Activated CD4-positive, alpha-beta T cell treated with anti-CD3 and anti-CD28 coated beads for 48 hours (primary cell): ENCODE data around the gene PARD3B.

ENCODE experiments used
- DNase-seq: peaks from one replicate; pipeline ENCODE4 v3.0.0-alpha.2; 2020

Gene PARD3B

DNA sequence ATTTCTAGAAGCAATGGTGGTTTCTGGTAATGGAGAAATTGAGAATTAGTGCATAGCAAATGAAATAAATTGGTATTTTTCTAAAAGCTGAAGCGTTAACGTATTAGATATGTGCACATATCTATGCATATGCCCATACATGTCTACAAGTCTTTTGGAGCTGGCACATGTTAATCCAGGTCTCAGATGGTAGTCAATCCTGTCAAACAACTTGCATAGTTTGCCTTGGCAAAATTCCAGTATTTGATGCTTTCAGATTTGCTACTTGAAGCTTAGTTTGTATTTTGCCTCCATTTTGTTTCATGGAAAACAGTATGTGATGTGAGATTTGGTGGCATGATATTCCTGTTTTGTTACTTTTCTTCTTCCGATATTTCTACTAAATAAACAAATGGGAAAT, 304.6 kb downstream of the PARD3B start:
- no peak for DNase-seq

DNA sequence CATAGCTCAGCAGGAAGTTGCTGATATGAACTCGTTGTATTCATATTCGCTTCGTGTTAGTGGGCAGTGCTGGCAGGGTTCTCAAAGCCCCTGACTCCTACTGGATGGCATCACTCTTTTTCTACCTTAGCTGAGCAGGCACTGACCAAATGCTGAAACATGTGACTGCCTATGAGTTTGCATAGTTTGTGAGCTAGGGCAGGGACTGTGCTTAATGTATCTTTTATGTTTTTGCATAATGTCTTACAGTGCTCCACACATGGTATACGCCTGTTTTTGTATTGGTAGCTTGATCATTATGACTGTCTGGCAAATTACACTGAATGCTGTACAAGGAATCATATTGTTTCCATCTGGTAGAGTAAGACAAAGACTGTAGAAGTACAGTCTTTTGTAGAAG, 305.3 kb downstream of the PARD3B start:
- no peak for DNase-seq

GRCh38 chr2:204853905-204854304, 308.6 kb downstream of the PARD3B start:
- no peak for DNase-seq

- no peak for DNase-seq
Observed at GRCh38 chr2:204860274-204860673, 315.0 kb downstream of the PARD3B start.

GRCh38 chr2:204862809-204863208, 317.5 kb downstream of the PARD3B start:
- DNase-seq: no peak

DNA sequence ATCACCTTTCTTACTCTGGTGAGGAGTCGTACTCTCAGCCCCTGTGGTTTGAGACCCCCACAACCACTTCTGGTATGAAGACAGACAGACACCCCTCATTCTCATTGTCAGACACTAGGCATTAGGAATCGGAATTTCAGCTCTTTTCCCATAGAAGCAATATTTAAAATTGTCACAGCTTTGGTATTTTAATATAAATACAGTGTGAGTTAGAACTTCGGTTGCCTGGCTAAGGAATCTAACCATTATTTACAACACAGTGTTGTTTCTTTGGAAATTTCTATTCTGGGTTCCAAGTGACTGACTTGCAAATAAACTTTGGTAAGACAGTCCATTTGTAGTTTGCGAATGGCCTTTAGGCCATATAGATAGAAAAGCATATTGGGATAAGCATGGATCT, 318.1 kb downstream of the PARD3B start:
- no peak for DNase-seq

DNA sequence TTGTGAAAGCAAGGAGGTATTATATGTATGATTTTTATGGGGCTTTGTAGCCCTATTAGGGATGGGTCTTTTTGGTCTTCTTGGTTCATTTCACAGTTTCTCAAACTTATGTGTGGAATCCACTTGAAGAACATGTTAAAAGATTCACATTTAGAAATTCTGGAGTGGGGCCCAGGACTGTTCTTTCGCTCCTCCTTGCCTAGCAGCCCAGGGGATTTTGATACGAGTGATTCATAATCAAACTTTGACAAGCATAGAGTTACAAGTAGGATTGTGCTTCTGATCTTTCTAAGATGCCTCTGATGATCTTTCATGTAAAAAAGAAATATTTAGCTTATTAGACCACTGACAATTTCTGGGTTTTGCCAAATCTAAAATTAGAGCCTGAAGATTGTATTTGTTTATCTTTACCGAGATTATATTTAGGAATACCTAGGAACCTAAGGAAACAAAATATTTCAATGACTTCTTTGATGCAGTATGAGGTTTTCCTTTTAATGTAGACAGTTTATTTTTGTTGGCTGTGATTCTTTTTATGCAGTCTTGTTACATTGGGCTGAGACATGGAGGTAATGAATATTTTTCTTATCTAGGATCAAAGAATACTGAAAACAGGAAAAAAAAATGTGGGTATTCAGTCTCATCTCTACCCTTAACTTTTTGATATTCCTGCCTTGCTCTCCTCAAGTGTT, 324.0 kb downstream of the PARD3B start:
- no peak for DNase-seq

DNA sequence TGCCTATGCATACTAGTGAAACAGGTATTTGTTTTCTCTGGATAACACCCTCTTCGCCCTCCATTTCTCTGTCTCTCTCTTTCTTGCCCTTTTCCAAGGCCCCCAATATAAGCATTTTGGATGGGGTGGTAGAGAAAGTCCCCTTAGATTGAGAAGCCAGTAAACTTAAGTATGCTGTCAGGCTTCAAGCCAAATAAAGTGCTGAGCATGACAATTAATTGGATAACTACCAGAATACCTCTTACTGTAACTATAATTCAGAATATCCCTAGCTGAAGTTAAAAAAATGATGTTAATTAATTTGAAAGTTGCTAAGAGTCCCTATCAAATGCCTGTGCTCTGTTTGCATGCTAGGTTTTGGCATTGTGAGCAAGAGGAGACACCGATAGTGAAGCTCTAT, 324.8 kb downstream of the PARD3B start:
- no peak for DNase-seq

DNA sequence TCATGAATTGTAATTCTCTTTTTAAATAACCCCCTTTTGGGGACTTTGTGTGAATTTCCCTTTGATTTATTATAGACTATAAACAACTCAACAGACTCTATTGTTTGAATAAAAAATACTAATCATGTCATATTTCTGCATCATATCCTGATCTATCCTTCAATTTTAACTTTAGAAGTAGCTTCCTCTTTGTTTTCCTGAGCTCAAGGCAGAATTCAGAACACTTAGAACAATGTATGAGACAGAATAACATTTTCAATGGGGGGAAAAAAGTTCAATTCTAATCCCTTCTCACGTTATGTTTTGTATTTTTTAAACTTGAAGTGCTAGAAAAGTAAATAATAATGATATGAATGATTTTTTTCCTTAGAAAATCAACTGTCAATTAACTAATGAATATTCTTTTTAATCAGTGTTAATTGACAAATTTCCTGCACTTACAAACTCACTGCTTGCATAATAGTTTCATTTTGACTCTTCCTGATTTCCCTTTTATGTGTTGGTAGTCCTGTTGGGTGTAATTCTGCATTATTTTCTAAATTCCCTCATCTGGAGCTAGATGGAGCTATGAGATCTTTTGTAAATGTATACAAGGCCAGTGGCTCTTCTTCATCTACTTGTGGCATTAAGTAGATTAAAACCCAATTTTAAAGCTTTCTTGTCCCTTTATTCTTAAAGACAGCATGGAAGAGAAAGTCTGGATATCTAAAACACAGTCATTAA, 326.1 kb downstream of the PARD3B start:
- no peak for DNase-seq

DNA sequence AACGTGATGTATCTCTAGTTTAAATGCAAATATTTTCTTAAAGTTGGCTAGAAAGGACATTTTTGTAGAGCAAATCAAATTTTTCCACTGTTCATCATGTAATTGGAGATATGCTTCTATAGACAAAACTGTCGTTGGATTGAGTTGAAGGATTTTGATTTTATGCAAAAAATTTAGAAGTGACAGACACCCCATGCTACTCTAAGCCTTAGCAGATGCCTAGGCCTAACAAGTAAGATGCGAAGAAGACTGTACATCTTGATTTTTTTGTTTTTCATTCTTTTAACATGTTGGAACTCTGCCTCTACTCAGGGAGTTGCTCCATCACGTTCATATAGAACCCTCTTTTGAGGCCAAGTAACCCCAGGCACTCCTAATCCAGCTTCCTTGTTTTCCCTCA, 331.0 kb downstream of the PARD3B start:
- DNase-seq: no peak

DNA sequence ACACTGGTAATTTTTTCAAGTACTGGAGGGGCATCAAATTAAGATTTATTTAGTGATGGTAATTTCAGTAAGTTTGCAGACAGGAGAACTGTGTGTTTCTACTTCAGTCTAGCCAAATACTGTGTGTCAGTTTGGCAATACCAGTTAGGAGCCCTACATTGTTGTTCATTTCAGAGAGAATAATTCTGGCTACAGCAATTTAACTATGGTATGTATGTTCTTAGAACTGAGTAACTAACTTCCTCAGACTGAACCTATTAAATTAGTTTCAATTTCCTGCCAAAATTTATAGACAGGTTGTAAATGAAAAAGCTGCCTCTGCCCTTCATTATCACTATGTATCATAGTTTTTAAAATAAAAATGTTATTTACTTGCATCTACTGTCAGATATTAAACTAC, 332.4 kb downstream of the PARD3B start:
- no peak for DNase-seq

GRCh38 chr2:204880928-204881327, 335.7 kb downstream of the PARD3B start:
- DNase-seq: no peak

GRCh38 chr2:204881655-204882054, 336.4 kb downstream of the PARD3B start:
- no peak for DNase-seq

- no peak for DNase-seq
Observed at GRCh38 chr2:204885747-204886146, 340.5 kb downstream of the PARD3B start.

DNA sequence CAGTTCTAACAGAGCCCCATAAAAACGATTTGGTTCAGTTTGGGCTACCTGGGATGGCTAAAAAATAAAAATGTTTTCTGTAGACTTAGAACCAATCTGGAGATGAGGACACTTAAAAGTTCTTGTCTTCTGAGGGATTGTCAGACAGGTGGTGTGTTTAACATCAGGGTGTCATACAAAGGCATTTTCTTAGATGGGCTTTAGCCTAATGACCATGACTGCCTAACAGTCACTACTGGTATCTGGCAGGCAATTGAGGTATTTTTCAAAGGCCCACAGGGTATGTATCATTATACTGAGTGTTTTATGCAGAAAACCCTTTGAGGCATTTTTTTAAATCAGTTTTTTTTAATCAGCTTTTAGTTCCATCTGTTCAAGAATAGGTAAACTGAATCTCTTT, 341.4 kb downstream of the PARD3B start:
- no peak for DNase-seq

DNA sequence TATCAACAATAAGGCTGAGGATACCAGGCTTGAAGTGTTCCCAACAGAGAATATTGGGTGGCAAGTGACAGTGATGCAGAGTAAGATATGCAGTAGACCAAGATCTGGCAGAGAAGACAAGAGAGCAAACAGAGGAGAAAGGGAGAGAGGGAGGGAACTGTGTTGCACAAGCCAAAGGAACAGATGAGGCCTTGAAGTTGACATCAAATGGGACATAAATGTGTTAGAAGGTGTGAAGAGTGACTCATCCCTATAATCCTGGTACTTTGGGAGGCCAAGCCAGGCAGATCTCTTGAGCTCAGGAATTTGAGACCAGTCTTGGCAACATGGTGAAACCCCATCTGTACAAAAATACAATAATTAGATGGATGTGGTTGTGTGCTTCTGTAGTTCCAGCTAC, 342.9 kb downstream of the PARD3B start:
- DNase-seq: no peak

DNA sequence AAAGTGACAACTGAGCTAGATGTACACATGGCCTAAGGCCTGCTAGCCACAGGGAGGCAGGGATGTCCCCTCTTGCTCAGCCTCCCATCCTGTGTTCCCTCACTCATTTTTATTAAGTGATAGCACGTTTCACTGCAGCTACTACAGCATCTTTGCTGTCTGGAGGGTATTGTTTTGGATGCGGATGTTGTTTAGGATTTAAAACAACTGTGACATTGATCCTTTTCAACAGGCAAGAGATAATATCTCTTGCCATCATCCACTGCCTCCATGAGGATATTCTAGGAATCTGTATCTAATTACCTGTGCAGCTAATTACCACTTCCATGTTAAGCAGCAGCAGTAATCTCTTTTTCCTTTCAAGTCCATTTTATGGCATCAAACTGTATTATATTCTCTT, 345.4 kb downstream of the PARD3B start:
- no peak for DNase-seq

DNA sequence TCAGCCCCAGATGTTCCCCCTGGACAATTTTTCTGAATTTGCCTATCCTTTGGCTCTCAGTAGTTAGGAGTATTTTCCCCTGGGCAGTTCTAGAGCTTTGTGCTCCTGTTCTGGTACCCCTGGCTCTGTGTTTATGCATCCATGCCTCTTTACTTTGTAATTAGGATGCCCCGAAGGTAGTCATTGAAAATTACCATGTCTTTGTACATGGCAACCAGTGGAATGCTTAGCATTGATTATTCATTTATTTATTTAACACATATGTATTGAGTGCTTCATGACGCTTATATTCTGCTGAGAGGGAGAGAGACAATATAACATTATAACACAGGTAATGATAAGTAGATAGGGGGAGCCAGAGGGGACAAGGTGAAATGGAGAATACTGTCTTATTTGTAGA, 346.5 kb downstream of the PARD3B start:
- DNase-seq: no peak

DNA sequence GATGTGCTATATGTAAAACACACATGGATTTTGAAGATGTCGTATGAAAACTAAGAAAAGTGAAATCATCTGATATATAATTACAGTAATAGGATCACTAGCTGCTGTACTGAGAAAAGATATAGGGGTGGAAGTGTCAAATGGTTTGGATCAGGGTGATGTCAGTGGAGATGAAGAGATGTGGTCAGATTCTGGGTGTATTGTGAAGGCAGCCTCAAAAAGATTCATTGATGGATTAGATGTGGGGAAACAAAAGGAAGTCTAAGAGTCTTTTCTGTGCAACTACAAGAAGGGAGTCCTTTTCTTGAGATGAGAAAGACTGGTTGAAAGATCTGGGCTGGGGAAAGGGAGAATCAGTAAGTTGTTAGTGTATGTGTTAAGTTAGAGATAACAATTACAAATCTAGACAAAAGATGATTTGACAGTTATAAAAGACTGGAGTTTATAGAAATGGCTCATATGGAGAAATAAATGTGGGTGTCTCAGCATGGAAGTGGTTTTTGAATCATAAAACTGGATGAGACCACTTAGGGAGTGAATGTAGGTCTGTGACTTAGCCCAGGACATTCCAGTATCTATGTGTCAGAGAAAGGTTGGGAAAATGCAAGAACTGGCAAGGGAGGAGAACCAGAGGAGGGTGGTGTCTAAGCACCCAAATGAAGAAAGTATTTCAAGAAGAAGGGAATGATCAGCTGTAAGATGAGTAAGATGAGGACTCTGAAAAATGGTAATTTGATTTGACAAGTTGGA, 347.4 kb downstream of the PARD3B start:
- no peak for DNase-seq

GRCh38 chr2:204896146-204896545, 350.9 kb downstream of the PARD3B start:
- no peak for DNase-seq

DNA sequence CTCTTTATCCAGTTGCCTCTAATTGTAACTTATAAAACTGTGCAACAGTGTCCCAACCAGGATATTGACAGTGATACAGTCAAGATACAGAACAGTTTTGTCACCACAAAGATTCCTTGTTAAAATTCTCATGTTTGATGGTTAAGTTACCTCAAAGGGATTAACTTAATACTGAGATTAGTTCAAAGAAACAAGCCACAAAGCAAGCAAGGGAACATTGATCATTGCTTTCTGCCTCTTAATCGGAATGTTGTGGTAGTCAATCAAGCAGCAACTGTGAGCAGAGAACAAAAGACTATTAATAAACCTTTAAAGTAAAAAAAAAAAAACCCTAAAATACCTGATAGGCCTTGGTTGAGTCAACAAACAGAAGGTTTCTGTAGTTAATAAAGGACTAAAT, 352.3 kb downstream of the PARD3B start:
- no peak for DNase-seq

- no peak for DNase-seq
Observed at GRCh38 chr2:204898928-204899640, 353.8 kb downstream of the PARD3B start.

DNA sequence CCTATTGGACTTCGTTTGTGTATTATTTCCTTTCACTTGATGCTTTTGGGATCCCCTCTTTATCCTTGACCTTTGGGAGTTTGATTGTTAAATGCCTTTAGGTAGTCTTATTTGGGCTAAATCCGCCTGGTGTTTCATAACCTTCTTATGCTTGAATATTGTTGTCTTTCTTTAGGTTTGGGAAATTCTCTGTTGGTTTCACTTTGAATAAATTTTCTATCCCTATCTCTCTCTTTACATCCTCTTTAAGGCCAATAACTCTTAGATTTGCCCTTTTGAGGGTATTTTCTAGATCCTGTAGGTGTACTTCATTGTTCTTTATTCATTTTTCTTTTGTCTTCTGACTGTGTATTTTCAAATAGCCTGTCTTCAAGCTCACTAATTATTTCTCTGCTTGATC, 354.7 kb downstream of the PARD3B start:
- no peak for DNase-seq
